HCT116 (cell line): ENCODE measurements around the gene CNTNAP2. TPM values are rescaled to one million over a fixed set of nuclear protein-coding genes. Genes with fewer than 3 reads are reported as not detected.

ENCODE experiments used
- ATAC-seq: fragments of 200-7000 bp; cut with Tn5 transposase; 2 replicates; pipeline ENCODE4 v1.9.1; 2020; ENCODE audit warnings: mild to moderate bottlenecking, moderate library complexity
- BruUV-seq: library from RNA; stranded (reverse); fragments of 400-500 nt; replicated peaks from 2 replicates; lab custom pipeline; 2021; lab: Mats Ljungman, UMichigan
- CTCF ChIA-PET: fragments of 300-600 bp; sonication (Branson Sonifier 250); formaldehyde crosslinking; loops from one replicate; lab custom pipeline; 2021; ENCODE audit warnings: antibody characterized with exemption; lab: Charles Lee
- POLR2A ChIA-PET: fragments of 300-600, 350-600 bp; sonication (Branson Sonifier 250); formaldehyde crosslinking; loops from one replicate; lab custom pipeline; 2021; ENCODE audit warnings: antibody characterized with exemption; lab: Charles Lee
- RAD21 ChIA-PET, 2 experiments: fragments of 300-600 bp; sonication (Branson Sonifier 250); formaldehyde crosslinking; loops; one replicate each; lab custom pipeline; 2023; ENCODE audit warnings: low total read pairs in 2 of 2; ENCODE audit not compliant: uncharacterized antibody in 2 of 2, unreplicated experiment in 2 of 2, low non-redundant PET in 1 of 2; lab: Charles Lee
- DNase-seq: peaks from one replicate; pipeline ENCODE4 v3.0.0-alpha.2; 2010; ENCODE audit warnings: low read depth, low spot score
- H2AFZ ChIP-seq: fragments of 200-600 bp; shearing (Covaris generic), sonication (generic); 2 replicates; pipeline ENCODE4 v1.6.1; 2017; ENCODE audit warnings: low read depth, mixed run types, mixed read lengths, antibody characterized with exemption, low read length; ENCODE audit not compliant: poor library complexity, severe bottlenecking
- H3K27ac ChIP-seq: 2 replicates; pipeline ENCODE4 v1.5.1; 2012; ENCODE audit warnings: low read depth, low read length
- H3K27me3 ChIP-seq: fragments of 200-600 bp; sonication (generic); 2 replicates; pipeline ENCODE4 v1.6.1; 2016; ENCODE audit warnings: mixed run types, low read length, mixed read lengths; ENCODE audit not compliant: insufficient read depth
- H3K36me3 ChIP-seq, 2 experiments: fragments of 200-500 bp in 1 of 2; fragments of 200-600 bp in 1 of 2; sonication (Bioruptor generic) in 1 of 2; sonication (generic) in 1 of 2; 2 replicates each; pipeline versions ENCODE4 v1.5.1 to v1.6.1; 2014 to 2016; ENCODE audit warnings: low read length in 2 of 2, inconsistent platforms in 1 of 2, mixed read lengths in 1 of 2, mixed run types in 1 of 2; ENCODE audit not compliant: insufficient read depth in 2 of 2, control insufficient read depth in 1 of 2
- H3K4me1 ChIP-seq, 2 experiments: fragments of 200-600 bp in 1 of 2; sonication (generic) in 1 of 2; 2 replicates each; pipeline versions ENCODE4 v1.5.1 to v1.6.1; 2012 to 2017; ENCODE audit warnings: low read length in 2 of 2, inconsistent platforms in 1 of 2, mild to moderate bottlenecking in 1 of 2, mixed read lengths in 1 of 2, mixed run types in 1 of 2, moderate library complexity in 1 of 2; ENCODE audit not compliant: insufficient read depth in 2 of 2, control insufficient read depth in 1 of 2
- H3K4me2 ChIP-seq: fragments of 200-600 bp; sonication (generic); 2 replicates; pipeline ENCODE4 v1.6.1; 2017; ENCODE audit warnings: mixed run types, low read length, mixed read lengths
- H3K4me3 ChIP-seq, 2 experiments: fragments of 200-600 bp in 1 of 2; sonication (generic) in 1 of 2; replicated peaks in 1 of 2; 2 replicates each; pipeline ENCODE4 v1.5.1; 2011 to 2016; ENCODE audit warnings: low read length in 2 of 2, control low read depth in 1 of 2, low read depth in 1 of 2, mild to moderate bottlenecking in 1 of 2, mixed read lengths in 1 of 2, mixed run types in 1 of 2
- H3K79me2 ChIP-seq: fragments of 200-600 bp; sonication (generic); 2 replicates; pipeline ENCODE4 v1.6.1; 2017; ENCODE audit warnings: mild to moderate bottlenecking, mixed run types, low read length, moderate library complexity, mixed read lengths; ENCODE audit not compliant: insufficient read depth
- H3K9ac ChIP-seq: fragments of 200-600 bp; sonication (generic); 2 replicates; pipeline ENCODE4 v1.6.1; 2016; ENCODE audit warnings: low read length, mixed read lengths
- H3K9me2 ChIP-seq: fragments of 200-600 bp; sonication (generic), shearing (Covaris generic); 2 replicates; pipeline ENCODE4 v1.6.1; 2017; ENCODE audit warnings: mixed run types, mild to moderate bottlenecking, moderate library complexity; ENCODE audit not compliant: insufficient read depth
- H3K9me3 ChIP-seq, 2 experiments: fragments of 200-500 bp in 1 of 2; fragments of 200-600 bp in 1 of 2; sonication (Bioruptor generic) in 1 of 2; sonication (generic) in 1 of 2; 2 replicates each; pipeline ENCODE4 v1.6.1; 2014 to 2017; ENCODE audit warnings: low read length in 2 of 2, mixed read lengths in 2 of 2, inconsistent platforms in 1 of 2, low read depth in 1 of 2, mild to moderate bottlenecking in 1 of 2, mixed run types in 1 of 2, moderate library complexity in 1 of 2; ENCODE audit not compliant: control insufficient read depth in 1 of 2, insufficient read depth in 1 of 2
- H4K20me1 ChIP-seq: fragments of 200-600 bp; sonication (generic), shearing (Covaris generic); 2 replicates; pipeline ENCODE4 v1.6.1; 2017; ENCODE audit warnings: mixed run types, mild to moderate bottlenecking, moderate library complexity; ENCODE audit not compliant: insufficient read depth
- CBX3 ChIP-seq: IDR thresholded peaks from 2 replicates; pipeline ENCODE4 v1.6.1; 2012; ENCODE audit warnings: low read depth
- CEBPB ChIP-seq: IDR thresholded peaks from 2 replicates; pipeline ENCODE4 v1.6.1; 2012; ENCODE audit warnings: low read depth
- EGR1 ChIP-seq: IDR thresholded peaks from 2 replicates; pipeline ENCODE4 v1.6.1; 2012; ENCODE audit warnings: low read depth
- EZH2phosphoT487 ChIP-seq: fragments of 200-600 bp; IDR thresholded peaks from 2 replicates; pipeline ENCODE4 v1.6.1; 2018; ENCODE audit warnings: antibody characterized with exemption, borderline replicate concordance
- MAX ChIP-seq: IDR thresholded peaks from 2 replicates; pipeline ENCODE4 v1.6.1; 2012
- REST ChIP-seq: IDR thresholded peaks from 2 replicates; pipeline ENCODE4 v1.6.1; 2012; ENCODE audit warnings: low read depth
- SIN3A ChIP-seq: IDR thresholded peaks from 2 replicates; pipeline ENCODE4 v1.6.1; 2012; ENCODE audit warnings: low read depth
- ZNF274 ChIP-seq: fragments of 200-500 bp; sonication (Bioruptor generic); IDR thresholded peaks from 2 replicates; pipeline ENCODE4 v1.6.1; 2014; ENCODE audit warnings: mild to moderate bottlenecking, low read depth, low read length, inconsistent platforms
- intact Hi-C: fragments of 100-400 bp; cut with micrococcal nuclease; formaldehyde crosslinking; loops from 2 replicates; pipeline ENCODE4 v1.10.0; 2022
- total RNA-seq: library from RNA; stranded (reverse); gene quantifications from one replicate; pipeline ENCODE4 v1.2.1, GENCODE V29; 2021; ENCODE audit not compliant: unreplicated experiment

The CNTNAP2 gene
- total RNA-seq, 1 experiment from 2014 or later = 0.37 TPM

GRCh38 chr7:146659732-146660131 is 543.1 kb downstream of the CNTNAP2 start:
- RAD21 ChIA-PET = no interaction called here
- H3K36me3 ChIP-seq = no peaks in the 10 kb centered on the region
- H3K4me2 ChIP-seq = no peak overlapping the region
- POLR2A ChIA-PET = no interaction called here
- H3K9me2 ChIP-seq = no peaks in the 10 kb centered on the region
- BruUV-seq = no TSS peak
- no peak overlapping the region for H2AFZ ChIP-seq
- intact Hi-C loops = no loop called here
- H3K27me3 ChIP-seq = no peaks in the 10 kb centered on the region
- no peaks in the 10 kb centered on the region for H3K4me1 ChIP-seq
- H3K27ac ChIP-seq = no peak overlapping the region
- ATAC-seq = no peak
- no peaks in the 10 kb centered on the region for H3K79me2 ChIP-seq
- DNase-seq = no peak
- TF ChIP-seq MAX = no peak
- no peak for TF ChIP-seq EZH2phosphoT487
- no peak for TF ChIP-seq SIN3A
- TF ChIP-seq CEBPB = no peak
- TF ChIP-seq REST = no peak
- TF ChIP-seq CBX3 = no peak
- no peak for TF ChIP-seq EGR1
- no peak for TF ChIP-seq ZNF274
- H3K4me3 ChIP-seq = no peak overlapping the region
- CTCF ChIA-PET = no interaction called here
- peaks cover 3 to 9% of the 10 kb centered on the region in 2 experiments; a peak in 2 of 4 replicates for H3K9me3 ChIP-seq
- H4K20me1 ChIP-seq = no peaks in the 10 kb centered on the region
- no peak overlapping the region for H3K9ac ChIP-seq
